ENCODE results near the gene SHROOM3.
"Not testable (repeated sequence)": the region's sequence is repeated elsewhere in the genome, so short reads cannot be mapped to it uniquely, and the experiment has no call there.

The SHROOM3 gene

GRCh38 chr4:76727934-76728333, 292.9 kb downstream of the SHROOM3 start:
- not testable (repeated sequence) for DNase-seq

GRCh38 chr4:76729460-76729859, 294.4 kb downstream of the SHROOM3 start:
- DNase-seq = no peak

GRCh38 chr4:76729980-76730379, 295.0 kb downstream of the SHROOM3 start:
- DNase-seq = no peak

DNA sequence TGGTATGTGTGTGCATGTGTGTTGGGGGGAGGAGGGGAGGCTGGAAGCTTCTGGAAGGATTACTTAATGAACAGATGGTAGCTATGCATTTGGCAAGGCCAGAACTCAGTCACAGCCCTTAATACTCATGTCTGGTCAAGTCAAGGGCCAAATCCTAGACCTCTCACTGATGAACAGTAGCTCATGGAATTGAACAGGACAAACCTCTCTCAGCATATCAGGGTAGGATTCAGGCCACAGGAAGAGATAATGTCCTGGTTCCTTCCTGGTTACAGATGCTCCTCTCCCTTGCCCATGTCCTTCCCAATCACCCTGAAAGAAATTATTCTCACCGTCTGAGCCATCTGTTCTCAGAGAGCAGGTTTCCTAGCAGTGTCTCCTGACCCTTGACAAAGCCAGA, 297.2 kb downstream of the SHROOM3 start:
- no peak for DNase-seq

DNA sequence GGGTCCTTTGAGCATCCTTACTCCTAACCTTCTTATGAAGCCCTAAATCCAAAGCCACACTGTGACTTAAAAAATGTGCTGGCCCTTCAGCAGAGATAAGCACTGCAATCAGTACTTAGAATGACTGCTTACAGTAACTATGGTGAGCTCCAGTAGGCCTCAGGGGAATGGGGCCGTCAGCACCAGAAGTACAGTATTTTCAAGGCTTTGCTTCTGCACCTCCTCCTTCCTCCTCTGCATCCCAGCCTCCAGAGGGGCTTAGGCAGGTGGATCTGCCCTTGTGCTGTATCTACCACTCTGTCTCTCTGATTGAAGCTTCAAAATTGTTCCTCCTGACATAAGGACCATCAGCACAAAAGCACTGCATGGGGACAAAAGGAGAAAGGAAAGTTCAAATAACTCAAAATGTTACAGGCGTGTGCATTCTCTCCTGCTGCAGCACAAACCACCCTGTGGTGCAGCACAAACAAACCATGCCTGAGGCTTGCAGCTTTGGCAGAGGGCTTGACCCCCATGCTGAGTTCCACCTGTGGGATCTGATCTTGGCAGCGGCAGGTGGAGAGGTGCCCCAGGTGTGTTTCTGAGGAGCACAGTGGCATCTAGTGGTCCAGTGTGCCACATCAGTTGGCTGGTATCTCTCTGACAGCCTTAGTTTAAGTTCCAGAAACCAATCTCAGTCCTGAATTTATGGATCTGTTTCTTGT, 298.2 kb downstream of the SHROOM3 start:
- no peak for DNase-seq

DNA sequence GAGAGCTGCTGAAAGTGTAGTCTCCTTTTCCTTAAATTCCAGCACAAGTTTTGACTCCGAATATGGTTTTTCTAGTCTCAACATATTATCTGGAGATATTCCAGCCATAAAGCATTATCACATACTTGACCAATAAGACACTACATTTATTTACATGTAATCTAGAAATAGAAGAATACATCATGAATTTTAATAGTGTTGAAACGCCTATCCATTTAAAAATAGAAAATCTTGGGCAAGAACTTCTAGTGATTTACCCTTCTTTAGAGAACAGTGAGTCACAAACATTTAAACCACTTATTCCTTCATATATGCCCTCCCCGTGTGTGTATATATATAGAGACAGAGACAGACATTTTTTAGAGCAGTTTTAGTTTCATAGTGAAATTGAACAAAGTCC, 301.4 kb downstream of the SHROOM3 start:
- no peak for DNase-seq

DNA sequence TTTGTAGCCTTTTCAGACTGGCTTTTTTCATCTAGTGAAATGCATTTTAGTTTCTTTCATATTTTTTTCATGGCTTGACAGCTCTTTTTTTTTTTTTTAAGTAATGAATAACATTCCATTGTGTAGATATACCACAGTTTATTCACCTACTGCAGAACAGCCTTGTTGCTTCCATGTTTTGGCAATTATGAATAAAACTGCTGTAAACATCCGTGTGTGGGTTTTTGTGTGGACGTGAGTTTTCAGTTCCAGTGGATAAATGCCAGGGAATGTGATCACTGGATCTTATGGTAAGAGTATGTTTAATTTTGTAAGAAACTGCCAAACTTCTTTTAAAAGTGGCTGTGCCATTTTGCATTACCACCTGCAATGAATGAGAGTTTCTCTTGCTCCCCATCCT, 302.2 kb downstream of the SHROOM3 start:
- no peak for DNase-seq

DNA sequence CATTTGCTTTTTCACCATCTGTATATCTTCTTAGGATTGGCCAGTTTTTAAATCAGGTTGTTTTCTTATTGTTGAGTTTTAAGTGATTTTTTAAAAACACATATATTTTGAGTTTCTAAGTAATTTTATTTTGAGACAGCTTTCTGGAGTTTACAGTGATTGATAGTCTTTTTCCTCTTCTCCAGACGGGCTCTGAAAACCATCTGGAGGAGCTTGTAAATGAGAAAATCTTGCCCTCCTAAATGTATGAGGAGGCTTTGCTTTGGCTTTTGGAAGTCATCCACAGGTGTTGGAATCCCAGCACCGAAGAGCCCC, 302.7 kb downstream of the SHROOM3 start:
- DNase-seq = no peak

DNA sequence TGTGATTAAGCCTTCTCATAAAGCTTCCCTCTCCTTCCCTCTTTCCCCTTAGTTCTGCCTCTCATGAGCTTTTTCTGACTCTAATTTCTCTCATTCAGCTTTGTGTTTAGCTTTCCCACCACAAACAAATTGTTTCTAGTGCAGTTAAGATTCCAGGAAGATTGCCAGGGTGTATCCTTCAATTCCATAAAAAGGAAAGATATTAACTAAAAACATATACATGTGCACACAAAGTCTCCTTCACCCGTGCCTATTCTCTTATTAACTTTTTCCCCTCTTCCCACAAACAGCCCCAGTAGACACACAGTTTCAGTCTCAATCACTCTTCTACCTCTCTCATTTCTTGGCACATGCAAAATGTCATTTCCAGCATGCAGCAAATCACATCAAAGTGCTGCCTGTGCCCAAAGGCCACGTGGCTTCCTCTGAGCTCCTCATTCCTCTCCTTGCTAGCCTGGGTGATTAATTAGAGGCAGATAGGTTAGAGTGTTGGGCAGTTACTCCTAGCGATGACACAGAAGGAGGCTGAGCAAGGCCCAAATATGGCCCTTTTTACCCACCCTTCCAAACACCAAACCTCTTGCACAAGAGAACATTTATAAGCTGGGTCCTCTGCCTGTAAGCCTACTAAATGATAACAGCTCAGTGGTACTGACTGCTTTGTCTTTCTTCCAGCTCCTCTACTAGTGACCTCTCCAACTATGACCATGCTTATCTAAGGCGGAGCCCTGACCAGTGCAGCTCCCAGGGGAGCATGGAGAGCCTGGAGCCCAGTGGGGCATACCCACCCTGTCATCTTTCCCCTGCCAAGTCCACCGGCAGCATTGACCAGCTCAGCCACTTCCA, 303.3 kb downstream of the SHROOM3 start:
- DNase-seq = no peak

DNA sequence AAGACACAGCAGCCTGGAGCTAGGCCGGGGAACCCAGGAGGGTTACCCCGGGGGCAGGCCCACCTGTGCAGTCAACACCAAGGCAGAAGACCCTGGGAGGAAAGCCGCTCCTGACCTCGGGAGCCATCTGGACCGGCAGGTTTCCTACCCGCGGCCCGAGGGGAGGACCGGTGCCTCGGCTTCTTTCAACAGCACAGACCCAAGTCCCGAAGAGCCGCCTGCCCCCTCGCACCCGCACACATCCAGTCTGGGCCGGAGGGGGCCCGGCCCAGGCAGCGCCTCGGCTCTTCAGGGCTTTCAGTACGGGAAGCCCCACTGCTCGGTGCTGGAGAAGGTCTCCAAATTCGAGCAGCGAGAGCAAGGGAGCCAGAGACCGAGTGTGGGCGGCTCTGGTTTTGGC, 305.2 kb downstream of the SHROOM3 start:
- DNase-seq = no peak

GRCh38 chr4:76740866-76741662, 306.0 kb downstream of the SHROOM3 start:
- DNase-seq = no peak

DNA sequence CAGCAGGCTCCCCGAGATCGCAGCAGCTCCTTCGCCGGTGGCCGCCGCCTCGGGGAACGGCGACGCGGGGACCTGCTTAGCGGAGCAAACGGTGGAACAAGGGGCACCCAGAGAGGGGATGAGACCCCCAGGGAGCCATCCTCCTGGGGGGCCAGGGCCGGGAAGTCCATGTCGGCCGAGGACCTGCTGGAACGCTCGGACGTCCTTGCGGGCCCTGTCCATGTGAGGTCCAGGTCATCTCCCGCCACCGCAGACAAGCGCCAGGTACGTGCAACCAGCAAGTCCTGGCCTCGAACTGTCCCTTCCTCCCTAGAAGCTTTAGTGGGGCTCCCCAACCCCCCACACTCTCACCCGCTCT, 306.6 kb downstream of the SHROOM3 start:
- DNase-seq = no peak

- DNase-seq = no peak
Measured at GRCh38 chr4:76744241-76744921, 309.4 kb downstream of the SHROOM3 start.

- DNase-seq = no peak
Measured at GRCh38 chr4:76745240-76745639, 310.2 kb downstream of the SHROOM3 start.

- DNase-seq = no peak
Measured at GRCh38 chr4:76747563-76747962, 312.5 kb downstream of the SHROOM3 start.

DNA sequence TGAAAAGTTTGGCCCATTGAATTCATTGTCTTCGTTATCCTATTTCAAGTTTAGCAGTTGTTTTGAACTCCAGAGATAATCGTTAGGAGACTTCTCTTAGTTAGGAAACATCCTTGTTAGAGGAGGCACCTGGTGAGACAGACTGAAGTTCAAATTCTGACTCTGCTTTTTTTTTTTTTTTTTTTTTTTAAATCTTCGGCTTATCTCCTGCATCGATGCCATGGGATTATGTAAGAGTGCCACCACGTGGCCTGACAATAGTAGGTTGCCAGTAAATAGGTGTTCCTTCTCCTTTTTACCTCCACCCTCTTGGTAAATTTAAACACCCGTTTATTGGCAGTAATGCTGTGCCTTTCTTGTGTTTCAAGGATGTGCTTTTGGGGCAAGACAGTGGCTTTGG, 313.6 kb downstream of the SHROOM3 start:
- DNase-seq = no peak

- DNase-seq = no peak
Measured at GRCh38 chr4:76749355-76749754, 314.3 kb downstream of the SHROOM3 start.

DNA sequence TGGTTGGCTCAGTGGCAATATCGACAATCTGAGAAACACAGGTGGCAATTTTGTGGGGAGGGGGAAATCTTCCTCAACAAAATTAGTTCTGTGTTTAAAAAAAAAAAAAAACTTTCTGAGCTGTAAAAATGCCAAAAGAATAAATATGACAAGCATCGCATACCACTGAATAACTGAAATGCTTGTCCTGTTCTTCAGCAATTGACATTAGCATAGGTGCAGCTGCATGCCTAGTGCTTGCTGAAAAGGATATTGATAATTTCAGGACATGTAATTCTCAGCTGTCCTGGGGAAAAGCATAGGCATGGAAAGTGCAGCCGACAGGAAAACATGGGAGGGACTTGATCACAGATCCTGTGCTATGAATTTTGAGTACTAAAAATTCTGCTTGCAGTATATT, 315.7 kb downstream of the SHROOM3 start:
- DNase-seq = no peak

GRCh38 chr4:76751612-76752343, 316.7 kb downstream of the SHROOM3 start:
- no peak for DNase-seq

- no peak for DNase-seq
Measured at GRCh38 chr4:76752861-76753501, 318.0 kb downstream of the SHROOM3 start.

DNA sequence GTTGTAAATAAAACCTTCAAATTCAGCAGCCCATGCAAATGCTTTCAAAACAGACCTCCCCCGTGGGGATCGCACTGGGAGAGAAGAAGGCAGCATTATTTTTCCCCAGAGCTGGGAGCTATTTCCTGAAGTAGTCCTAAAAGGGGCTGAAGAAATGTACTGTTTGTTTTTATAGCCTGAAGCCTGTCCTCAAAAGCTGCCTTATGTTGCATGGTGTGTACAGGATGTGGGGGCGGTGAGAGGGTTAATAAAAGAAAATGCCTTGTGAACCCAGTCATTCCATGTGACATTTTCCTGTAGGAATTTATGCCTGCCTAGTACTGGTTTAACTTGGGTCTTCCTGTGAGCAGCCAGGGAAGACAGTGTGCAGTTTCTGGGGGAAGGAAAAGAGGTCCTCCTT, 318.8 kb downstream of the SHROOM3 start:
- DNase-seq = no peak

- DNase-seq = no peak
Measured at GRCh38 chr4:76754439-76754838, 319.4 kb downstream of the SHROOM3 start.

Data from T-helper 9 cell (primary cell).